HCT116 (cell line): Measurements from ENCODE around the gene PTPN9. TPM values are rescaled to one million over a fixed set of nuclear protein-coding genes. Genes with fewer than 3 reads are reported as not detected.
A peak's percentile ranks its signal among the peaks of the same experiment; 100 is the strongest.

ENCODE experiments used
- ATAC-seq: fragments of 200-7000 bp; cut with Tn5 transposase; 2 replicates; pipeline ENCODE4 v1.9.1; 2020; ENCODE audit warnings: mild to moderate bottlenecking, moderate library complexity
- BruUV-seq: library from RNA; stranded (reverse); fragments of 400-500 nt; replicated peaks from 2 replicates; lab custom pipeline; 2021; lab: Mats Ljungman, UMichigan
- CTCF ChIA-PET: fragments of 300-600 bp; sonication (Branson Sonifier 250); formaldehyde crosslinking; loops from one replicate; lab custom pipeline; 2021; ENCODE audit warnings: antibody characterized with exemption; lab: Charles Lee
- POLR2A ChIA-PET: fragments of 300-600, 350-600 bp; sonication (Branson Sonifier 250); formaldehyde crosslinking; loops from one replicate; lab custom pipeline; 2021; ENCODE audit warnings: antibody characterized with exemption; lab: Charles Lee
- RAD21 ChIA-PET, 2 experiments: fragments of 300-600 bp; sonication (Branson Sonifier 250); formaldehyde crosslinking; loops; one replicate each; lab custom pipeline; 2023; ENCODE audit warnings: low total read pairs in 2 of 2; ENCODE audit not compliant: uncharacterized antibody in 2 of 2, unreplicated experiment in 2 of 2, low non-redundant PET in 1 of 2; lab: Charles Lee
- DNase-seq: peaks from one replicate; pipeline ENCODE4 v3.0.0-alpha.2; 2010; ENCODE audit warnings: low read depth, low spot score
- H2AFZ ChIP-seq: fragments of 200-600 bp; shearing (Covaris generic), sonication (generic); 2 replicates; pipeline ENCODE4 v1.6.1; 2017; ENCODE audit warnings: low read depth, mixed run types, mixed read lengths, antibody characterized with exemption, low read length; ENCODE audit not compliant: poor library complexity, severe bottlenecking
- H3K27ac ChIP-seq: 2 replicates; pipeline ENCODE4 v1.5.1; 2012; ENCODE audit warnings: low read depth, low read length
- H3K27me3 ChIP-seq: fragments of 200-600 bp; sonication (generic); 2 replicates; pipeline ENCODE4 v1.6.1; 2016; ENCODE audit warnings: mixed run types, low read length, mixed read lengths; ENCODE audit not compliant: insufficient read depth
- H3K36me3 ChIP-seq, 2 experiments: fragments of 200-500 bp in 1 of 2; fragments of 200-600 bp in 1 of 2; sonication (Bioruptor generic) in 1 of 2; sonication (generic) in 1 of 2; 2 replicates each; pipeline versions ENCODE4 v1.5.1 to v1.6.1; 2014 to 2016; ENCODE audit warnings: low read length in 2 of 2, inconsistent platforms in 1 of 2, mixed read lengths in 1 of 2, mixed run types in 1 of 2; ENCODE audit not compliant: insufficient read depth in 2 of 2, control insufficient read depth in 1 of 2
- H3K4me1 ChIP-seq, 2 experiments: fragments of 200-600 bp in 1 of 2; sonication (generic) in 1 of 2; 2 replicates each; pipeline versions ENCODE4 v1.5.1 to v1.6.1; 2012 to 2017; ENCODE audit warnings: low read length in 2 of 2, inconsistent platforms in 1 of 2, mild to moderate bottlenecking in 1 of 2, mixed read lengths in 1 of 2, mixed run types in 1 of 2, moderate library complexity in 1 of 2; ENCODE audit not compliant: insufficient read depth in 2 of 2, control insufficient read depth in 1 of 2
- H3K4me2 ChIP-seq: fragments of 200-600 bp; sonication (generic); 2 replicates; pipeline ENCODE4 v1.6.1; 2017; ENCODE audit warnings: mixed run types, low read length, mixed read lengths
- H3K4me3 ChIP-seq, 2 experiments: fragments of 200-600 bp in 1 of 2; sonication (generic) in 1 of 2; replicated peaks in 1 of 2; 2 replicates each; pipeline ENCODE4 v1.5.1; 2011 to 2016; ENCODE audit warnings: low read length in 2 of 2, control low read depth in 1 of 2, low read depth in 1 of 2, mild to moderate bottlenecking in 1 of 2, mixed read lengths in 1 of 2, mixed run types in 1 of 2
- H3K79me2 ChIP-seq: fragments of 200-600 bp; sonication (generic); 2 replicates; pipeline ENCODE4 v1.6.1; 2017; ENCODE audit warnings: mild to moderate bottlenecking, mixed run types, low read length, moderate library complexity, mixed read lengths; ENCODE audit not compliant: insufficient read depth
- H3K9ac ChIP-seq: fragments of 200-600 bp; sonication (generic); 2 replicates; pipeline ENCODE4 v1.6.1; 2016; ENCODE audit warnings: low read length, mixed read lengths
- H3K9me2 ChIP-seq: fragments of 200-600 bp; sonication (generic), shearing (Covaris generic); 2 replicates; pipeline ENCODE4 v1.6.1; 2017; ENCODE audit warnings: mixed run types, mild to moderate bottlenecking, moderate library complexity; ENCODE audit not compliant: insufficient read depth
- H3K9me3 ChIP-seq, 2 experiments: fragments of 200-500 bp in 1 of 2; fragments of 200-600 bp in 1 of 2; sonication (Bioruptor generic) in 1 of 2; sonication (generic) in 1 of 2; 2 replicates each; pipeline ENCODE4 v1.6.1; 2014 to 2017; ENCODE audit warnings: low read length in 2 of 2, mixed read lengths in 2 of 2, inconsistent platforms in 1 of 2, low read depth in 1 of 2, mild to moderate bottlenecking in 1 of 2, mixed run types in 1 of 2, moderate library complexity in 1 of 2; ENCODE audit not compliant: control insufficient read depth in 1 of 2, insufficient read depth in 1 of 2
- H4K20me1 ChIP-seq: fragments of 200-600 bp; sonication (generic), shearing (Covaris generic); 2 replicates; pipeline ENCODE4 v1.6.1; 2017; ENCODE audit warnings: mixed run types, mild to moderate bottlenecking, moderate library complexity; ENCODE audit not compliant: insufficient read depth
- CBX3 ChIP-seq: IDR thresholded peaks from 2 replicates; pipeline ENCODE4 v1.6.1; 2012; ENCODE audit warnings: low read depth
- ELF1 ChIP-seq: IDR thresholded peaks from 2 replicates; pipeline ENCODE4 v1.6.1; 2012; ENCODE audit warnings: low read depth, borderline replicate concordance
- EZH2phosphoT487 ChIP-seq: fragments of 200-600 bp; IDR thresholded peaks from 2 replicates; pipeline ENCODE4 v1.6.1; 2018; ENCODE audit warnings: antibody characterized with exemption, borderline replicate concordance
- JUND ChIP-seq: IDR thresholded peaks from 2 replicates; pipeline ENCODE4 v1.6.1; 2012
- MAX ChIP-seq: IDR thresholded peaks from 2 replicates; pipeline ENCODE4 v1.6.1; 2012
- POLR2A ChIP-seq: IDR thresholded peaks from 2 replicates; pipeline ENCODE4 v1.7.0; 2011; ENCODE audit warnings: borderline replicate concordance; ENCODE audit not compliant: insufficient read depth, insufficient read length; ENCODE audit errors: extremely low read depth
- POLR2AphosphoS5 ChIP-seq: IDR thresholded peaks from 2 replicates; pipeline ENCODE4 v1.6.1; 2011; ENCODE audit warnings: mild to moderate bottlenecking, low read depth, low read length, moderate library complexity
- RAD21 ChIP-seq: IDR thresholded peaks from 2 replicates; pipeline ENCODE4 v1.6.1; 2012; ENCODE audit warnings: low read depth, mild to moderate bottlenecking
- REST ChIP-seq: IDR thresholded peaks from 2 replicates; pipeline ENCODE4 v1.6.1; 2012; ENCODE audit warnings: low read depth
- SIN3A ChIP-seq: IDR thresholded peaks from 2 replicates; pipeline ENCODE4 v1.6.1; 2012; ENCODE audit warnings: low read depth
- SP1 ChIP-seq: IDR thresholded peaks from 2 replicates; pipeline ENCODE4 v1.6.1; 2012; ENCODE audit warnings: low read depth
- SRF ChIP-seq: IDR thresholded peaks from 2 replicates; pipeline ENCODE4 v1.6.1; 2012; ENCODE audit warnings: low read depth
- TCF7L2 ChIP-seq: IDR thresholded peaks from 2 replicates; pipeline ENCODE4 v1.7.0; 2011; ENCODE audit warnings: borderline replicate concordance, inconsistent platforms; ENCODE audit not compliant: insufficient read depth, insufficient read length; ENCODE audit errors: extremely low read depth
- ZBTB33 ChIP-seq: IDR thresholded peaks from 2 replicates; pipeline ENCODE4 v1.6.1; 2011; ENCODE audit warnings: mild to moderate bottlenecking, low read length, moderate library complexity; ENCODE audit not compliant: insufficient replicate concordance; ENCODE audit errors: extremely low read depth
- ZFX ChIP-seq: fragments of 450-650 bp; IDR thresholded peaks from 2 replicates; pipeline ENCODE4 v1.6.1; 2017
- ZNF274 ChIP-seq: fragments of 200-500 bp; sonication (Bioruptor generic); IDR thresholded peaks from 2 replicates; pipeline ENCODE4 v1.6.1; 2014; ENCODE audit warnings: mild to moderate bottlenecking, low read depth, low read length, inconsistent platforms
- intact Hi-C: fragments of 100-400 bp; cut with micrococcal nuclease; formaldehyde crosslinking; loops from 2 replicates; pipeline ENCODE4 v1.10.0; 2022
- total RNA-seq: library from RNA; stranded (reverse); gene quantifications from one replicate; pipeline ENCODE4 v1.2.1, GENCODE V29; 2021; ENCODE audit not compliant: unreplicated experiment
- TF ChIP-seq, protein P1 (sequence below), 3 experiments: fragments of 200-600 bp in 1 of 3; sonication (generic) in 1 of 3; IDR thresholded peaks in 2 of 3; conservative IDR thresholded peaks in 1 of 3; 2 replicates each; pipeline ENCODE4 v1.5.1; 2012 to 2017; ENCODE audit warnings: low read depth in 2 of 3, low read length in 2 of 3, antibody characterized with exemption in 1 of 3, borderline replicate concordance in 1 of 3, control low read depth in 1 of 3, mild to moderate bottlenecking in 1 of 3, mixed read lengths in 1 of 3, mixed run types in 1 of 3, moderate library complexity in 1 of 3; ENCODE audit not compliant: insufficient read depth in 1 of 3

Gene PTPN9
- total RNA-seq, 1 experiment from 2014 or later, result 21.1 TPM

DNA sequence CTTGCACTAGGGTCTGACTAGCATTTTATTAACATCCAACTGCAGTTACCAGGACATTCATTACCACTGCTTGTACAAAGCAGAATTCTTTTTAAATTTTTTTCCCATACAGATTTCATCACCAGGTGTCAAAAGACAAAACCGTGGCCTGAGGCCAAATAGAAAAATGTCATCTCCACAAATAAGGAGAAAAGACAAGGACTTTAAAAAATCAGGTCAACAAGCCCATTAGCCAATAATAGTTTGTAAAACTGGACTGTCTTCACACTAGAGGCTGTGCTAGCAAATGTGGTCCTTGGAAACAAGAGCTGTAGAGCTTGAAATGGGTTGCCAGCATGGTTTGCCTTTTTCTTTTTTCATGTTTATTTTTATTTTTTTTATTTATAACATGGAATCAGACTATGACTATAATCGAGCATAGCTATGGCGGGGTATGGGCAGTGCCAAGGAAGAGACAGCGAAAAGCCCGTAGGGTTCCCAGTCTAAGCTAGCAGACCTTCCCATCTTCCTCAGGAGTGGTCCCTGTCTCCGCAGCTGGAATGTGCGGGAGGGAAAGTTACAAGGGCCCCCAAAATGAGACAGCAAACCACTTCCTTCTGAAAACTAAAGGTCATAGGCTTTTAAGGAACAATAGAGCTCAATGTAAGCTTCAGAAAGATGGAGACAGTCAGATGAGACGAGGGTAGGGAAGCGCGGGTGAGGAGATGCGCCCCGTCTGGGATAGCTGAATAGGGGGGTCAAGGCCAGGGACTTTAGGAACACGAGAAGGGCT is 1.5 kb downstream of the PTPN9 start:
- no peaks in the 10 kb centered on the region for H4K20me1 ChIP-seq
- ChIA-PET POLR2A (no interaction called here), CTCF (interaction anchor here (0.9 kb wide), 1 partner anchor 69 kb away, joined by 4 read pairs; no protein-coding TSS in a partner anchor)

More for the DNA sequence above, 1.5 kb downstream of the PTPN9 start:
- Histone ChIP-seq H3K27me3 (no peaks in the 10 kb centered on the region), H3K9me2 (no peaks in the 10 kb centered on the region), H2AFZ (no peak overlapping the region), H3K4me2 (peak overlapping the region; percentile 95), H3K9ac (peak overlapping the region; percentile 92), H3K4me3 (peak overlapping the region; percentile 86 to 93), H3K9me3 (no peaks in the 10 kb centered on the region), H3K79me2 (peaks cover 54% of the 10 kb centered on the region), H3K4me1 (peaks cover 5 to 16% of the 10 kb centered on the region in 2 experiments), H3K36me3 (no peaks in the 10 kb centered on the region), H3K27ac (peak overlapping the region; percentile 91)
- BruUV-seq, result TSS peak; percentile 58
- ATAC-seq, result no peak
- TF ChIP-seq REST, result no peak
- TF ChIP-seq ZNF274, result no peak
- TF ChIP-seq SP1, result no peak
- TF ChIP-seq SIN3A, result no peak
- no peak for TF ChIP-seq POLR2AphosphoS5
- TF ChIP-seq POLR2A, result no peak
- no peak for TF ChIP-seq ZFX
- TF ChIP-seq CBX3, result no peak
- no peak for TF ChIP-seq EZH2phosphoT487
- TF ChIP-seq MAX, result no peak
- TF ChIP-seq ELF1, result no peak
- no peak for TF ChIP-seq JUND
- no peak for TF ChIP-seq SRF
- no peak for TF ChIP-seq ZBTB33
- TF ChIP-seq, protein P1, sequence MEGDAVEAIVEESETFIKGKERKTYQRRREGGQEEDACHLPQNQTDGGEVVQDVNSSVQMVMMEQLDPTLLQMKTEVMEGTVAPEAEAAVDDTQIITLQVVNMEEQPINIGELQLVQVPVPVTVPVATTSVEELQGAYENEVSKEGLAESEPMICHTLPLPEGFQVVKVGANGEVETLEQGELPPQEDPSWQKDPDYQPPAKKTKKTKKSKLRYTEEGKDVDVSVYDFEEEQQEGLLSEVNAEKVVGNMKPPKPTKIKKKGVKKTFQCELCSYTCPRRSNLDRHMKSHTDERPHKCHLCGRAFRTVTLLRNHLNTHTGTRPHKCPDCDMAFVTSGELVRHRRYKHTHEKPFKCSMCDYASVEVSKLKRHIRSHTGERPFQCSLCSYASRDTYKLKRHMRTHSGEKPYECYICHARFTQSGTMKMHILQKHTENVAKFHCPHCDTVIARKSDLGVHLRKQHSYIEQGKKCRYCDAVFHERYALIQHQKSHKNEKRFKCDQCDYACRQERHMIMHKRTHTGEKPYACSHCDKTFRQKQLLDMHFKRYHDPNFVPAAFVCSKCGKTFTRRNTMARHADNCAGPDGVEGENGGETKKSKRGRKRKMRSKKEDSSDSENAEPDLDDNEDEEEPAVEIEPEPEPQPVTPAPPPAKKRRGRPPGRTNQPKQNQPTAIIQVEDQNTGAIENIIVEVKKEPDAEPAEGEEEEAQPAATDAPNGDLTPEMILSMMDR (IDR thresholded peaks at IDR 0.05 in 2 of 3, conservative IDR thresholded peaks at IDR 0.05 in 1 of 3; ENCODE audit: borderline replicate concordance in 1 of 3, insufficient read depth in 1 of 3, low read depth in 2 of 3, low read length in 2 of 3), result no peak
- no peak for TF ChIP-seq TCF7L2
- TF ChIP-seq RAD21, result no peak
- DNase-seq, result no peak
- intact Hi-C loops, result loop anchor here (5.0 kb wide), 1 partner anchor 125 kb away; the partner anchor contains the start of gene SIN3A
- RAD21 ChIA-PET, result interaction anchor here in 1 of 2 experiments (0.5 kb wide), 1 partner anchor 200 kb away, joined by 3 read pairs; no protein-coding TSS in a partner anchor
